Mesothelial cell of epicardium (in vitro differentiated cells): ENCODE measurements around the gene EDNRA. TPM values are rescaled to one million over a fixed set of nuclear protein-coding genes. Genes with fewer than 3 reads are reported as not detected.

Experiments
- DNase-seq, 2 experiments: peaks; one replicate each; pipeline ENCODE4 v3.0.0; 2021; ENCODE audit warnings: low spot score in 2 of 2; ENCODE audit not compliant: unreplicated experiment in 2 of 2
- H3K27ac Mint-ChIP-seq: 2 replicates; pipeline ENCODE4 v1.8.0; 2021; ENCODE audit warnings: mixed read lengths
- H3K27me3 Mint-ChIP-seq: 2 replicates; pipeline ENCODE4 v1.8.0; 2021; ENCODE audit warnings: low read depth, mixed read lengths
- H3K36me3 Mint-ChIP-seq: 2 replicates; pipeline ENCODE4 v1.8.0; 2021; ENCODE audit warnings: mixed read lengths
- H3K4me1 Mint-ChIP-seq: 2 replicates; pipeline ENCODE4 v1.8.0; 2021; ENCODE audit warnings: mixed read lengths
- H3K4me3 Mint-ChIP-seq: 2 replicates; pipeline ENCODE4 v1.8.0; 2021; ENCODE audit warnings: mild to moderate bottlenecking, moderate library complexity, mixed read lengths
- H3K9me3 Mint-ChIP-seq: 2 replicates; pipeline ENCODE4 v1.8.0; 2021; ENCODE audit warnings: mixed read lengths
- total RNA-seq: library from RNA; stranded (reverse); gene quantifications from 3 replicates; pipeline ENCODE4 v1.2.1, GENCODE V29; 2021
- TF ChIP-seq, protein P1 (sequence below): fragments of 200-600 bp; sonication (generic); IDR thresholded peaks from one replicate; pipeline ENCODE4 v1.5.0; 2021; ENCODE audit warnings: antibody characterized with exemption; ENCODE audit not compliant: unreplicated experiment

The EDNRA gene
- total RNA-seq, 1 donor from 2014 or later: 140 TPM

DNA sequence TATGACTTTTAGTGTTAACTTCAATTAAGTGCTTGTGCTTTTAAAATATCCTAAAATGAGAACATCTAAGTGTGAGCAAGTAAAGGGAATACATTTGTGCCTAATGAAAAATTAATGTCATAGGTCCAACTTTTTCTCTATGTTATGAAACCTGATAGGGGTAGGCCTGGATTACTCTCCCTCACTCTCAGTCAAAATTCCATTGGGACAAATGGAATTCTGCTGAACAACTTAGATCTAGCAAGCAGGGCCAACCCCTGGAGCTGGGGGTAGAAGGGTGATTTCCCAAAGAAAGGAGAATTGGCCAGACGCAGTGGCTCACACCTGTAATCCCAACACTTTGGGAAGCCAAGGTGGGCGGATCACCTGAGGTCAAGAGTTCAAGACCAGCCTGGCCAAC is 67.4 kb downstream of the EDNRA start:
- H3K27me3 Mint-ChIP-seq: no peaks in the 10 kb centered on the region
- H3K4me1 Mint-ChIP-seq: peaks cover 20% of the 10 kb centered on the region
- H3K36me3 Mint-ChIP-seq: peaks cover 65% of the 10 kb centered on the region
- TF ChIP-seq, protein P1, sequence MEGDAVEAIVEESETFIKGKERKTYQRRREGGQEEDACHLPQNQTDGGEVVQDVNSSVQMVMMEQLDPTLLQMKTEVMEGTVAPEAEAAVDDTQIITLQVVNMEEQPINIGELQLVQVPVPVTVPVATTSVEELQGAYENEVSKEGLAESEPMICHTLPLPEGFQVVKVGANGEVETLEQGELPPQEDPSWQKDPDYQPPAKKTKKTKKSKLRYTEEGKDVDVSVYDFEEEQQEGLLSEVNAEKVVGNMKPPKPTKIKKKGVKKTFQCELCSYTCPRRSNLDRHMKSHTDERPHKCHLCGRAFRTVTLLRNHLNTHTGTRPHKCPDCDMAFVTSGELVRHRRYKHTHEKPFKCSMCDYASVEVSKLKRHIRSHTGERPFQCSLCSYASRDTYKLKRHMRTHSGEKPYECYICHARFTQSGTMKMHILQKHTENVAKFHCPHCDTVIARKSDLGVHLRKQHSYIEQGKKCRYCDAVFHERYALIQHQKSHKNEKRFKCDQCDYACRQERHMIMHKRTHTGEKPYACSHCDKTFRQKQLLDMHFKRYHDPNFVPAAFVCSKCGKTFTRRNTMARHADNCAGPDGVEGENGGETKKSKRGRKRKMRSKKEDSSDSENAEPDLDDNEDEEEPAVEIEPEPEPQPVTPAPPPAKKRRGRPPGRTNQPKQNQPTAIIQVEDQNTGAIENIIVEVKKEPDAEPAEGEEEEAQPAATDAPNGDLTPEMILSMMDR: no peak
- H3K9me3 Mint-ChIP-seq: peaks cover 18% of the 10 kb centered on the region
- no peak overlapping the region for H3K27ac Mint-ChIP-seq
- DNase-seq: no peak
- no peak overlapping the region for H3K4me3 Mint-ChIP-seq

DNA sequence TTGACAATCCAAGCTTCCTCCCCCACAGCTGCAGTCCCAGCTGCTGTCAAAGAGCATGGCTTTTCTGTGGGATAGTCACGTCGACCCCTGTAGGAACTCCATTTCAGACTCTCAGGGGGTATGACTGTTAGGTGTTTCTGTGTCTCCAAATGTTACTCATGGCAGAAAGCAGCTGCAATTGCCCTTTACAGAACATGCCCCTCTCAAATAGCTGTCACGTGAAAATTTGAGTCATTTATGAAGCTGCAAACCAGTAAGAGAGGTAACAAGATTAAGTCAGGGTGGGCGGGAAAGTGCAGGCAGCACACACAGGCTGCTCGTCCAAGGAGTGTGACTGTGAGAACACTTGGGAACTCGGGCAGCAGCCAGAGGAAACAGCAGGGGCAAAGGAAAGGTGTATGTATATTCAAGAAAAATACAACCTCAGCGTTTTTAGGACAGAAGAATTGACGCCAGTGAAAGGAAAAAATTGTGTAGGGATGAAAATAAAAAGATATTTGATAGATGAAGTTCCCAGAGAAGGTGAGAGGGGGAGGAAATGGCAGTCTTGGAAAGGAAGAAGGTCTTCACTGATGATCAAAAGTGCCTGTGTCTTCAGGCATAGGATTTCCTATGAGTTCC is 69.8 kb downstream of the EDNRA start:
- Mint-ChIP-seq H3K4me1 (peaks cover 20% of the 10 kb centered on the region), H3K27ac (peak overlapping the region; percentile 13), H3K36me3 (peaks cover 51% of the 10 kb centered on the region), H3K9me3 (peaks cover 25% of the 10 kb centered on the region), H3K4me3 (no peak overlapping the region), H3K27me3 (no peaks in the 10 kb centered on the region)
- TF ChIP-seq, protein P1: no peak
- DNase-seq: no peak

DNA sequence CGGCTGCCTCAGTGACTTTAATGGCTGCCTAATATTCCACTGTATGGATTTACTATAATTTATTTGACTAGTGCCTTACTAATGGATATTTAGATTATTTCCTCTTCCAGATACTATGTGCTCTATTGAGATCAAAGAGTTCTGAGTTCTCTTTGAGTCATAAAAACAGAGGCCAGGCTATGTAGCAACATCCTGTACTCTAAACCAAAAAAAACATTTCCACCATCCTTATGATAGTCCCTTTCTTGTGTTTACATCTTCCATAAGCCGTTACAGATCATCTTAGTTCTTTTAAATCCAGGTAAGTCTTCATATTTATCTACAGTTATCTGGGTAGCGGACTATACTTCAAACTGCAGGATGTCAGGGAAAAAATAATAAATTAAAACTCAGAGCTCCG is 79.7 kb downstream of the EDNRA start:
- H3K27me3 Mint-ChIP-seq: no peaks in the 10 kb centered on the region
- H3K4me3 Mint-ChIP-seq: no peak overlapping the region
- no peak for DNase-seq
- H3K4me1 Mint-ChIP-seq: no peaks in the 10 kb centered on the region
- TF ChIP-seq, protein P1: no peak
- peaks cover 19% of the 10 kb centered on the region for H3K36me3 Mint-ChIP-seq
- H3K27ac Mint-ChIP-seq: no peak overlapping the region
- peaks cover 22% of the 10 kb centered on the region for H3K9me3 Mint-ChIP-seq

DNA sequence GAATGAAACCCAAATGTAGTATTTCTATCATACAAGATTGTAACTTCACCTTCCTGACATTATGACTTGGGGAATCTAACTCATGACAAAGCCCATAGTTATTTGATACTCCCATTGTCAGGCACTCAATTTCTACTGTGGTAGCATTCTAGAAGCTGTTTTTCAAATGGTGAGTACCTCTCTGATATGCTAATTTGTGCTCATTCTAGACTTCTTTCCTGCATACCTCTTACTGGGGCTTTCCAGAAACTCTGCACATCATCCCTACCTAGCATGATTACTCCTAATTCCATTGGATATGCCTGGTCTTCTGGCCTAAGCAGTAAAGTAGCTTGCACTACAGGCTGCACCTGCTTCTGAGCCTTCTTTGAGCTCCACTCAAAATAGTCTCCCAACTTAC is 85.9 kb downstream of the EDNRA start:
- Mint-ChIP-seq H3K9me3 (peaks cover 51% of the 10 kb centered on the region), H3K36me3 (peaks cover 25% of the 10 kb centered on the region), H3K27me3 (no peaks in the 10 kb centered on the region), H3K4me3 (no peak overlapping the region), H3K4me1 (peaks cover 2% of the 10 kb centered on the region), H3K27ac (no peak overlapping the region)
- TF ChIP-seq, protein P1: no peak
- no peak for DNase-seq

DNA sequence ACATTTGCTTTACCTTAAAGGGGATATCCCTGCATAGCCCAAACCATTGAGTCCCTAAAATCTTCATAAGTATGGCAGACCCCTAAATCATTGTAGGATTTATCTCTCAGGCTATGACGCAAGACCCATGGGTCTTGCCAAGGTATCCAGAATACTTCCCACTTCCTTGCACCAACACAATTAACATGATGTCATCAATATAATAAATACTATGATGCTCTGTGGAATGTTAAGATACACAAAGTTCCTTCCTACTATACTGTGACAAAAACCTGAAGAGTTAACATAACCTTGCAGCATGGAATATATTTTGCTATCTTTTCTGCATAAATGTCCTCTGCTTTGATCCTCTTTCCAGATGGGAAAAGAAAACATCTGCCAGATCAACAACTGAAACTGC is 86.4 kb downstream of the EDNRA start:
- Mint-ChIP-seq H3K27me3 (no peaks in the 10 kb centered on the region), H3K4me3 (no peak overlapping the region), H3K27ac (no peak overlapping the region), H3K9me3 (peaks cover 51% of the 10 kb centered on the region), H3K36me3 (peaks cover 25% of the 10 kb centered on the region), H3K4me1 (peaks cover 2% of the 10 kb centered on the region)
- DNase-seq: no peak
- TF ChIP-seq, protein P1: no peak

DNA sequence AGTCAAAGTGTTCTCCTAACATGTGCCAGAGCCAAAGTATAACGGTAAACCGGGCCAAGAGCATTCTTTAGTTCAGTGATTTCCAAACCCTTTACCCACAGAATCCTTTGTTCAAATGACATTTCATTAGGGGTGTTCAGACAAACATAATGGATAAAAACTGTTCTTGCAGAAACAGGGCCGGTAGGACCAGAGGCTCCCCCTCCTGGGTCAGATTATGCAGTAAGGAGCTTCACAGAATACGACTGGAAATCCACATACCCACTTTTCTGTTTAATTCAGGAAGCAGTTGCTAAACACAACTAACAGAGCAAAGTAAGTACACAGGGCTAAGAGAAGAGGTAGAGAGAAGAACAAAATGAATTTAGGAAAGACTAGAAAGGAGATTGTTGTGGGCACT is 89.7 kb downstream of the EDNRA start:
- TF ChIP-seq, protein P1: no peak
- Mint-ChIP-seq H3K4me1 (peaks cover 2% of the 10 kb centered on the region), H3K4me3 (no peak overlapping the region), H3K36me3 (peaks cover 11% of the 10 kb centered on the region), H3K9me3 (peaks cover 36% of the 10 kb centered on the region), H3K27me3 (no peaks in the 10 kb centered on the region), H3K27ac (no peak overlapping the region)
- DNase-seq: no peak
